Fibroblast of villous mesenchyme (primary cell): Measurements from ENCODE around the gene G6PC3. TPM values are rescaled to one million over a fixed set of nuclear protein-coding genes. Genes with fewer than 3 reads are reported as not detected.
A peak's percentile ranks its signal among the peaks of the same experiment; 100 is the strongest.

Source experiments
- DNase-seq: peaks from one replicate; pipeline ENCODE4 v3.0.0-alpha.2; 2010; ENCODE audit warnings: low read depth
- H3K4me3 ChIP-seq: 2 replicates; pipeline ENCODE4 v1.5.1; 2011; ENCODE audit warnings: low read depth, mild to moderate bottlenecking, low read length
- total RNA-seq: library from RNA; depleted of rRNA; stranded (reverse); fragments of >200 nt; gene quantifications from 2 replicates; pipeline ENCODE4 v1.2.3, GENCODE V29; 2012
- TF ChIP-seq, protein P1 (sequence below): IDR thresholded peaks from 2 replicates; pipeline ENCODE4 v1.5.1; 2012; ENCODE audit warnings: low read depth, mild to moderate bottlenecking, low read length; ENCODE audit not compliant: insufficient read depth

Gene G6PC3
- total RNA-seq, 1 donor, result 27.6 TPM

DNA sequence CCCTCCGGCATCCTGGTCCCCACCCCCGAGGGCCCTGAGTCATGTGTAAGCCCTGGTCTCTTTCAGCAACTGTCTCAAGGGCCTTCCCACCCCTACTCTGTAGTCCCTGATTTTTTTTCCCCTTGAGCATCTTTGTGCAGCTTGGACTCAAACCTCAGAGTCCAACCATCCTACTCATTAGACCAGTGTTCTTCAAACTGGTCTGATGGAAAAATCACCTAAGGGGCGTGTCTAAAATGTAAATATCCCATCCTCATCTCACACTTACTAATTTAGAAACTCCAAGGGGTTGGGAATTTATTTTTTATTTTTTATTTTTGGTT lies 624 bp downstream of the G6PC3 start:
- TF ChIP-seq, protein P1, sequence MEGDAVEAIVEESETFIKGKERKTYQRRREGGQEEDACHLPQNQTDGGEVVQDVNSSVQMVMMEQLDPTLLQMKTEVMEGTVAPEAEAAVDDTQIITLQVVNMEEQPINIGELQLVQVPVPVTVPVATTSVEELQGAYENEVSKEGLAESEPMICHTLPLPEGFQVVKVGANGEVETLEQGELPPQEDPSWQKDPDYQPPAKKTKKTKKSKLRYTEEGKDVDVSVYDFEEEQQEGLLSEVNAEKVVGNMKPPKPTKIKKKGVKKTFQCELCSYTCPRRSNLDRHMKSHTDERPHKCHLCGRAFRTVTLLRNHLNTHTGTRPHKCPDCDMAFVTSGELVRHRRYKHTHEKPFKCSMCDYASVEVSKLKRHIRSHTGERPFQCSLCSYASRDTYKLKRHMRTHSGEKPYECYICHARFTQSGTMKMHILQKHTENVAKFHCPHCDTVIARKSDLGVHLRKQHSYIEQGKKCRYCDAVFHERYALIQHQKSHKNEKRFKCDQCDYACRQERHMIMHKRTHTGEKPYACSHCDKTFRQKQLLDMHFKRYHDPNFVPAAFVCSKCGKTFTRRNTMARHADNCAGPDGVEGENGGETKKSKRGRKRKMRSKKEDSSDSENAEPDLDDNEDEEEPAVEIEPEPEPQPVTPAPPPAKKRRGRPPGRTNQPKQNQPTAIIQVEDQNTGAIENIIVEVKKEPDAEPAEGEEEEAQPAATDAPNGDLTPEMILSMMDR, result no peak
- peak; percentile 83 for DNase-seq
- peak overlapping the region; percentile 68 for H3K4me3 ChIP-seq

DNA sequence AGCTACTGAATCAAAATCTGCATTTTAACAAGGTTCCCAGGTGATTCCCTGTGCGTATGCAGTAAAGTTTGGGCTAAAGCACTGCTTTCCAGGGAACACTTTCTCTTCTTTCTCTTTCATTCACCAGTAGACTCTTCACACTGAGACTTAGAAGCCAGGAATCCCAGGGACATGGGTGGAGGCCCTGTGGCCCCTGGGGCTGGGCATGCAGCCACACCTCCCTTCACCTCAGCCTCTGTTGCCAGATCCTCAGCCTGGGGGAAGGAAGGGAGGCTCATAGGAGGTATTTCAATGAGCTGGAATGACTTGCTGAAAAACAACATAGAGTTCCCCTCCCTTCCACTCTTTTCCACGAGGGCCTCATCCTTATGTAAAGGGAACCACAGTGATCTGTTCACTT lies 1.2 kb downstream of the G6PC3 start:
- TF ChIP-seq, protein P1, result no peak
- peak overlapping the region; percentile 68 for H3K4me3 ChIP-seq
- DNase-seq, result peak; percentile 19

DNA sequence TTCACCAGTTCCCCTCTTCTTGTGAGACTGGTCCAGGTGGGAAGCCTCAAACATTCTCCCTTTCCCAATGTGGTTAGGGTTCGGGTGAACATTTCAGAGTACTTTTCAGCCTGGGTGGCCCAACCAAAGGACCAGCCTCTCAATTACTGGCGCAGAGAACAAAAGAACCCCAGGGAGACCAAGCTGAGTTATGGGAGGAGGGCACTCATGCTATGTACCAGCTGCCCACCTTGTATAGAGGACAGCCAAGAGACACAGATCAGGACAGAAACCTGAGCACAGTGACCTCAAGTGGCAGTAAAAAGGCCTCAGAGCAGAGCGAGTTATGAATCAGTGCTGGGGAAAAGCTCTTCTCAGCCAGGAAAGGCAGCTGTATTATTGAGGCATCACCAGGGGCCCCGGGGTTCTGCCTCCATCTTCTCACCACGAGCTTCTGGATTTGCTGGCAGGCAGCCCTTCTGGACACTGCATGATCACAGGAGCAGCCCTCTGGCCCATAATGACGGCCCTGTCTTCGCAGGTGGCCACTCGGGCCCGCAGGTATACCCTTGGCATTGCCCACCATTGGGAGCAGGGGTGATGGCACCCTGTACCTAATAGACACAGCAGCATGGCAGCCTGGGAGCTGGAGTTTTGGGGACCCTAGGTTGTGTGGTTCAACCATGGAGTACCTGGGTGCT lies 3.8 kb downstream of the G6PC3 start:
- TF ChIP-seq, protein P1, result no peak
- DNase-seq, result no peak
- H3K4me3 ChIP-seq, result no peak overlapping the region

DNA sequence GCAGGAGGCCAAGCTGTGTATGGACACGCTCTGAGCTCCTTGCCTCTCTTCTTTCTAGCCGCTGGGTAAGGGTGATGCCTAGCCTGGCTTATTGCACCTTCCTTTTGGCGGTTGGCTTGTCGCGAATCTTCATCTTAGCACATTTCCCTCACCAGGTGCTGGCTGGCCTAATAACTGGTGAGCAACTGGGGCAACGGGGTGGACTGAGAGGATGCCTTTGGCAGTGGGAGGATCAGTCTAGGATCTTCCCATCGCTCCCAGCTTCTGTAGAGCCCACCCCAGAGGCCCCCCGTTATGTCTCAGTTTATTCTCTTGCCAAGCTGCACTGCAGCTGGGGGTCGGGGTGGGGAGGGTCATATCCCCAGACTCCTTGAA lies 4.4 kb downstream of the G6PC3 start:
- H3K4me3 ChIP-seq, result no peak overlapping the region
- no peak for DNase-seq
- TF ChIP-seq, protein P1, result no peak

DNA sequence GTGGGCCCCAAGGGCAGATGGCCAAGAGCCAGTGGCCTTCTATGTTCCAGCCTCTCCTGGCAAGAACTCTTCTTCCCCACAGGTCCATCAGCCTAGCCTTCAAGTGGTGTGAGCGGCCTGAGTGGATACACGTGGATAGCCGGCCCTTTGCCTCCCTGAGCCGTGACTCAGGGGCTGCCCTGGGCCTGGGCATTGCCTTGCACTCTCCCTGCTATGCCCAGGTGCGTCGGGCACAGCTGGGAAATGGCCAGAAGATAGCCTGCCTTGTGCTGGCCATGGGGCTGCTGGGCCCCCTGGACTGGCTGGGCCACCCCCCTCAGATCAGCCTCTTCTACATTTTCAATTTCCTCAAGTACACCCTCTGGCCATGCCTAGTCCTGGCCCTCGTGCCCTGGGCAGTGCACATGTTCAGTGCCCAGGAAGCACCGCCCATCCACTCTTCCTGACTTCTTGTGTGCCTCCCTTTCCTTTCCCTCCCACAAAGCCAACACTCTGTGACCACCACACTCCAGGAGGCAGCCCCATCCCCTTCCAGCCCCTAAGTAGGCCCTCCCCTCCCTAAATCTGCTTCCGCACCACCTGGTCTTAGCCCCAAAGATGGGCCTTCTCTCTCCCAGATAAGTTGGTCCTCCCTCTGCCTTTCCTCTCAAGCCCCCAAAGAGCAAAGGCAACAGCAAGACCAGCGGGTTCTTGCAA lies 5.2 kb downstream of the G6PC3 start:
- TF ChIP-seq, protein P1, result no peak
- DNase-seq, result no peak
- no peak overlapping the region for H3K4me3 ChIP-seq

DNA sequence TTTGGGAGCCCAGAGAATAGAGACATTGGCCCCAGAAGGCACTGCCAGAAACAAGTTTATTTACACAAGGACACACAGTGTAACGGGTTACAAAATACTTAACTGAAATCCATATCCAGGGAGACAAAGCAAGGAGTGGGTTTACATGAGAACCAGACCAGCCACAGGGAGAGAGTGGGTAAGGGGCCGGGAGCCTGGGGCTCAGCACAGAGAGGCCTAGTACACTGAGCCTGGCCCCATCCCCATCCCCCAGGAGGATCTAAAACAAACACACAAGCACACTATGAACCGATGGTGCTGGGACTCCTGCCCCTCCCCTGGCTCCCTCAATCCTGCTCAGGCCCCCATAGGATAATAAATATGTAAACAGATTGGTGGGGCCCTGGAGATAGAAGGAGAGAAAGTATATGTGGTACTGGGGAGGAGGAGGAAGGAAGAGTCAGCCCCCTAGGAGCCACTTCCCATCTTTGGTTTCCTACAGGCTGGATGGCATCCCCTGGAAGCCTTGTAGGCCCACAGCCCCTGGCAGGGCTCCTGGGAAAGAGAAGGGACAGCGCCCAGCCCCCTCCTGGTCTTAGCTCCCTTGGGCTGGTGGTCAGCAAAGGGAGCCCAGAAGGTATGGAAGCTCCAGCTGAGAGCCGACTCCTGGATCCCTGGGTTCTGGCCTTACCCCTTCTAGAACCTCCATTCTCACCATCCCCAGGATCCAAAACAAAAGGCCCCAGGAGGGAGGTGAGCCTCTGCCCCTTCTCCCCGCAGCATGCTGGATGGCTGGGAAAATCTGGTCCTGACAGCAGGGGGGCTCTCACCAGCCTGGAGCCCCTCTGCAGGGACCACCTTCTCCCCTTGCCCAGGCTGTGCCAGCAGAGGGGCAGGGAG lies 6.4 kb downstream of the G6PC3 start:
- no peak overlapping the region for H3K4me3 ChIP-seq
- TF ChIP-seq, protein P1, result no peak
- no peak for DNase-seq
